Endothelial cell of umbilical vein (primary cell): ENCODE measurements around the gene ANGEL1. TPM values are rescaled to one million over a fixed set of nuclear protein-coding genes. Genes with fewer than 3 reads are reported as not detected.

Experiments used
- BruUV-seq: library from RNA; stranded (reverse); fragments of 400-500 nt; replicated peaks from 2 replicates; lab custom pipeline; 2021; lab: Mats Ljungman, UMichigan
- CTCF ChIA-PET: fragments of 300-600, 350-600 bp; sonication (Branson Sonifier 250); formaldehyde crosslinking; loops from one replicate; lab custom pipeline; 2021; ENCODE audit warnings: antibody characterized with exemption, inconsistent platforms; lab: Charles Lee
- POLR2A ChIA-PET: fragments of 300-600, 350-600 bp; sonication (Branson Sonifier 250); formaldehyde crosslinking; loops from one replicate; lab custom pipeline; 2021; ENCODE audit warnings: antibody characterized with exemption, inconsistent platforms; lab: Charles Lee
- DNase-seq: peaks from one replicate; pipeline ENCODE4 v3.0.0-alpha.2; 2011; ENCODE audit warnings: low read depth, low spot score
- FAIRE-seq: peaks from 2 replicates; lab custom pipeline; 2011; peaks lifted over from hg19 to GRCh38; lab: Jason Lieb, UNC
- H2AFZ ChIP-seq: 2 replicates; pipeline ENCODE4 v1.6.0; 2012; ENCODE audit warnings: low read depth, low read length, control low read depth, inconsistent platforms
- H3K27ac ChIP-seq: 2 replicates; pipeline ENCODE4 v1.5.1; 2011; ENCODE audit warnings: low read depth, mild to moderate bottlenecking, control low read depth, low read length, moderate library complexity; ENCODE audit not compliant: insufficient read depth
- H3K27me3 ChIP-seq, 2 experiments: 2 replicates each; pipeline versions ENCODE4 v1.6.0 to v1.6.1; 2011; ENCODE audit warnings: low read length in 2 of 2, mixed read lengths in 1 of 2; ENCODE audit not compliant: control insufficient read depth in 2 of 2, insufficient read depth in 2 of 2
- H3K36me3 ChIP-seq, 2 experiments: 2 replicates in 1 of 2; 3 replicates in 1 of 2; pipeline ENCODE4 v1.5.1; 2011; ENCODE audit warnings: low read length in 2 of 2, mild to moderate bottlenecking in 1 of 2, moderate library complexity in 1 of 2; ENCODE audit not compliant: control insufficient read depth in 2 of 2, insufficient read depth in 2 of 2; ENCODE audit errors: extremely low read depth in 1 of 2
- H3K4me1 ChIP-seq: 3 replicates; pipeline ENCODE4 v1.5.1; 2011; ENCODE audit warnings: mild to moderate bottlenecking, low read length; ENCODE audit not compliant: control insufficient read depth, insufficient read depth; ENCODE audit errors: extremely low read depth
- H3K4me2 ChIP-seq: 2 replicates; pipeline ENCODE4 v1.6.1; 2011; ENCODE audit warnings: low read length, control low read depth, mixed read lengths; ENCODE audit not compliant: insufficient read depth
- H3K4me3 ChIP-seq, 3 experiments: fragments of 200-600 bp in 1 of 3; sonication (generic), shearing (Covaris generic) in 1 of 3; replicated peaks in 1 of 3; 2 replicates each; pipeline ENCODE4 v1.5.1; 2011 to 2016; ENCODE audit warnings: control low read depth in 3 of 3, low read length in 3 of 3, mild to moderate bottlenecking in 2 of 3, inconsistent platforms in 1 of 3, low read depth in 1 of 3, moderate library complexity in 1 of 3; ENCODE audit not compliant: insufficient read depth in 1 of 3
- H3K79me2 ChIP-seq: 2 replicates; pipeline ENCODE4 v1.6.0; 2012; ENCODE audit warnings: low read length, inconsistent platforms; ENCODE audit not compliant: control insufficient read depth, insufficient read depth
- H3K9ac ChIP-seq: replicated peaks from 2 replicates; pipeline ENCODE3; 2011; ENCODE audit warnings: low read length, control low read depth; ENCODE audit not compliant: insufficient read depth; ENCODE audit errors: extremely low read depth
- H3K9me1 ChIP-seq: replicated peaks from 3 replicates; pipeline ENCODE4 v1.6.0; 2011; ENCODE audit warnings: mild to moderate bottlenecking, low read length; ENCODE audit not compliant: control insufficient read depth, insufficient read depth; ENCODE audit errors: extremely low read depth
- H3K9me3 ChIP-seq: replicated peaks from 2 replicates; pipeline ENCODE4 v1.5.1; 2012; ENCODE audit warnings: low read length, inconsistent platforms; ENCODE audit not compliant: control insufficient read depth, insufficient read depth
- H4K20me1 ChIP-seq: replicated peaks from 2 replicates; pipeline ENCODE3; 2011; ENCODE audit warnings: mild to moderate bottlenecking, low read length; ENCODE audit not compliant: control insufficient read depth, insufficient read depth; ENCODE audit errors: extremely low read depth
- EZH2 ChIP-seq: IDR thresholded peaks from 2 replicates; pipeline ENCODE4 v1.6.1; 2012; ENCODE audit warnings: borderline replicate concordance, low read depth, mild to moderate bottlenecking, moderate library complexity, low read length, inconsistent platforms; ENCODE audit not compliant: severe bottlenecking
- FOS ChIP-seq: IDR thresholded peaks from 2 replicates; pipeline ENCODE4 v1.6.1; 2011; ENCODE audit warnings: mild to moderate bottlenecking, low read length, moderate library complexity, borderline replicate concordance; ENCODE audit not compliant: insufficient read depth
- GATA2 ChIP-seq: IDR thresholded peaks from 2 replicates; pipeline ENCODE4 v1.7.0; 2011; ENCODE audit warnings: low read depth, mild to moderate bottlenecking, moderate library complexity, mixed read lengths, low read length; ENCODE audit not compliant: insufficient read length, insufficient read depth
- JUN ChIP-seq: IDR thresholded peaks from 2 replicates; pipeline ENCODE4 v1.6.1; 2011; ENCODE audit warnings: borderline replicate concordance, low read depth; ENCODE audit not compliant: insufficient read length, insufficient read depth
- MAX ChIP-seq: IDR thresholded peaks from 2 replicates; pipeline ENCODE4 v1.6.1; 2011; ENCODE audit not compliant: insufficient read depth, insufficient read length
- MYC ChIP-seq: IDR thresholded peaks from one replicate; pipeline ENCODE4 v1.6.1; 2011; ENCODE audit warnings: mild to moderate bottlenecking, low read depth, low read length
- POLR2A ChIP-seq: IDR thresholded peaks from 2 replicates; pipeline ENCODE4 v1.6.1; 2012; ENCODE audit warnings: low read depth, mild to moderate bottlenecking, control low read depth, low read length
- POLR2AphosphoS5 ChIP-seq: IDR thresholded peaks from 2 replicates; pipeline ENCODE4 v1.6.1; 2012; ENCODE audit warnings: low read depth, mild to moderate bottlenecking, control low read depth, low read length, moderate library complexity; ENCODE audit not compliant: insufficient read depth
- dilution Hi-C: fragments of 300-500 bp; cut with MboI; formaldehyde crosslinking; loops from one replicate; pipeline ENCODE4 v1.15.0; 2019; ENCODE audit warnings: low sequenced_read_pairs; ENCODE audit not compliant: extremely low pct_ligation_motif_present
- intact Hi-C: fragments of 100-400 bp; cut with micrococcal nuclease; formaldehyde crosslinking; loops from one replicate; pipeline ENCODE4 v1.10.0; 2022
- polyA plus RNA-seq, 4 experiments: library from polyadenylated mRNA; depleted of rRNA in 3 of 4; stranded (reverse) in 3 of 4; unstranded in 1 of 4; fragments of >200 nt; gene quantifications; 2 replicates each; pipeline versions ENCODE4 v1.2.1 to v1.2.3, GENCODE V29; 2011 to 2012; ENCODE audit warnings: missing spikeins in 1 of 4
- total RNA-seq: library from RNA; stranded (reverse); gene quantifications from 2 replicates; pipeline ENCODE4 v1.2.3, GENCODE V29; 2021
- TF ChIP-seq, protein P1 (sequence below), 2 donors: IDR thresholded peaks; 1 replicate in 1 of 2; 2 replicates in 1 of 2; pipeline ENCODE4 v1.5.1; 2011; ENCODE audit warnings: low read length in 2 of 2, mild to moderate bottlenecking in 2 of 2, moderate library complexity in 2 of 2, control low read depth in 1 of 2, inconsistent platforms in 1 of 2, low read depth in 1 of 2; ENCODE audit not compliant: insufficient read depth in 1 of 2; ENCODE audit errors: extremely low read depth in 1 of 2

Gene ANGEL1
- total and polyA plus RNA-seq, 2 donors (not counting 3 experiments of a cell fraction or from before 2014, with no cell fraction given): 14.8 to 22.0 TPM

GRCh38 chr14:76793324-76793723, 19.4 kb downstream of the ANGEL1 start:
- CTCF ChIA-PET: no interaction called here

More at GRCh38 chr14:76793324-76793723, 19.4 kb downstream of the ANGEL1 start:
- no peak overlapping the region for H3K4me2 ChIP-seq
- no peak overlapping the region for H3K4me3 ChIP-seq
- dilution Hi-C loops: no loop called here
- no peaks in the 10 kb centered on the region for H3K79me2 ChIP-seq
- H3K9ac ChIP-seq: no peak overlapping the region
- POLR2A ChIA-PET: no interaction called here
- H3K9me3 ChIP-seq: no peaks in the 10 kb centered on the region
- BruUV-seq: no TSS peak
- H3K9me1 ChIP-seq: no peaks in the 10 kb centered on the region
- H3K27ac ChIP-seq: no peak overlapping the region
- H2AFZ ChIP-seq: no peak overlapping the region
- H3K27me3 ChIP-seq: no peaks in the 10 kb centered on the region
- no peaks in the 10 kb centered on the region for H3K4me1 ChIP-seq
- intact Hi-C loops: no loop called here
- DNase-seq (no peak), FAIRE-seq (no peak)
- peaks cover 6 to 19% of the 10 kb centered on the region in 2 experiments for H3K36me3 ChIP-seq
- no peaks in the 10 kb centered on the region for H4K20me1 ChIP-seq
- TF ChIP-seq, protein P1, sequence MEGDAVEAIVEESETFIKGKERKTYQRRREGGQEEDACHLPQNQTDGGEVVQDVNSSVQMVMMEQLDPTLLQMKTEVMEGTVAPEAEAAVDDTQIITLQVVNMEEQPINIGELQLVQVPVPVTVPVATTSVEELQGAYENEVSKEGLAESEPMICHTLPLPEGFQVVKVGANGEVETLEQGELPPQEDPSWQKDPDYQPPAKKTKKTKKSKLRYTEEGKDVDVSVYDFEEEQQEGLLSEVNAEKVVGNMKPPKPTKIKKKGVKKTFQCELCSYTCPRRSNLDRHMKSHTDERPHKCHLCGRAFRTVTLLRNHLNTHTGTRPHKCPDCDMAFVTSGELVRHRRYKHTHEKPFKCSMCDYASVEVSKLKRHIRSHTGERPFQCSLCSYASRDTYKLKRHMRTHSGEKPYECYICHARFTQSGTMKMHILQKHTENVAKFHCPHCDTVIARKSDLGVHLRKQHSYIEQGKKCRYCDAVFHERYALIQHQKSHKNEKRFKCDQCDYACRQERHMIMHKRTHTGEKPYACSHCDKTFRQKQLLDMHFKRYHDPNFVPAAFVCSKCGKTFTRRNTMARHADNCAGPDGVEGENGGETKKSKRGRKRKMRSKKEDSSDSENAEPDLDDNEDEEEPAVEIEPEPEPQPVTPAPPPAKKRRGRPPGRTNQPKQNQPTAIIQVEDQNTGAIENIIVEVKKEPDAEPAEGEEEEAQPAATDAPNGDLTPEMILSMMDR (IDR thresholded peaks at IDR 0.05; ENCODE audit: extremely low read depth in 1 of 2, insufficient read depth in 1 of 2, low read depth in 1 of 2, low read length in 2 of 2): no peak
- no peak for TF ChIP-seq POLR2A
- TF ChIP-seq FOS: no peak
- no peak for TF ChIP-seq JUN
- no peak for TF ChIP-seq EZH2
- TF ChIP-seq POLR2AphosphoS5: no peak
- TF ChIP-seq MAX: no peak
- TF ChIP-seq GATA2: no peak
- no peak for TF ChIP-seq MYC
